Measurements from ENCODE around the gene ARL15.

- TF ChIP-seq CTCF (IDR thresholded peaks at IDR 0.05; ENCODE audit: extremely low read depth in 1 of 2, insufficient read depth in 1 of 2, low read depth in 1 of 2, low read length in 2 of 2) (no peak), EZH2 (IDR thresholded peaks at IDR 0.05; ENCODE audit: borderline replicate concordance, low read depth, low read length, severe bottlenecking) (no peak), MYC (IDR thresholded peaks at IDR 0.05; ENCODE audit: low read depth, low read length) (no peak), POLR2AphosphoS5 (IDR thresholded peaks at IDR 0.05; ENCODE audit: insufficient read depth, low read depth, low read length) (no peak)
Observed at GRCh38 chr5:54063817-54064216, 246.6 kb downstream of the ARL15 start.

Data from endothelial cell of umbilical vein (primary cell).